ENCODE results near the gene SHMT2. TPM values are rescaled to one million over a fixed set of nuclear protein-coding genes. Genes with fewer than 3 reads are reported as not detected.

Gene SHMT2
- total and polyA plus RNA-seq, 2 of the 13 experiments (the other 11 are each of a cell fraction or from before 2014, with no cell fraction given): 181 to 393 TPM

GRCh38 chr12:57238854-57239554 lies 9.5 kb downstream of the SHMT2 start (continued):
- TF ChIP-seq HNF1A (IDR thresholded peaks at IDR 0.05; ENCODE audit: low read depth) (no peak), HNF1A (CRISPR knock-in tag; IDR thresholded peaks at IDR 0.05; ENCODE audit: borderline replicate concordance) (no peak), MLXIP (CRISPR knock-in tag; IDR thresholded peaks at IDR 0.05; ENCODE audit: borderline replicate concordance) (no peak), ZNF234 (CRISPR knock-in tag; conservative IDR thresholded peaks at IDR 0.05) (no peak), ZBTB14 (CRISPR knock-in tag; IDR thresholded peaks at IDR 0.05) (0 out of 2 replicates have a peak, but pooled peaks have one; percentile 44), GZF1 (CRISPR knock-in tag; IDR thresholded peaks at IDR 0.05) (no peak), RERE (CRISPR knock-in tag; IDR thresholded peaks at IDR 0.05; ENCODE audit: low read depth) (no peak), MXD3 (CRISPR knock-in tag; IDR thresholded peaks at IDR 0.05) (peak; percentile 55; the same call in 1 of the 2 replicates), KAT2B (IDR thresholded peaks at IDR 0.05; ENCODE audit: borderline replicate concordance, low read depth, low read length) (no peak), ZNF207 (IDR thresholded peaks at IDR 0.05; ENCODE audit: borderline replicate concordance) (no peak)

Data from HepG2 (cell line).